Natural killer cell (primary cell): ENCODE results near the gene OR2T5. TPM values are rescaled to one million over a fixed set of nuclear protein-coding genes. Genes with fewer than 3 reads are reported as not detected.
"Not testable (repeated sequence)": the region's sequence is repeated elsewhere in the genome, so short reads cannot be mapped to it uniquely, and the experiment has no call there.

ENCODE experiments used
- ATAC-seq, 3 donors: fragments of 150-1000 bp in 2 of 3; fragments of 200-7000 bp in 1 of 3; cut with Tn5 transposase; 1 replicate in 1 of 3; 2 replicates in 2 of 3; pipeline ENCODE4 v1.10.0; 2021; ENCODE audit warnings: mild to moderate bottlenecking in 2 of 3, moderate library complexity in 2 of 3
- DNase-seq, 2 donors: peaks; one replicate each; pipeline versions ENCODE4 v3.0.0 to v3.0.0-alpha.2; 2013 to 2021; ENCODE audit warnings: mixed read lengths in 1 of 2
- H3K27ac ChIP-seq: one replicate; pipeline ENCODE4 v1.5.1; 2013; ENCODE audit warnings: mild to moderate bottlenecking, low read length
- H3K27me3 ChIP-seq: one replicate; pipeline ENCODE4 v1.6.1; 2013; ENCODE audit warnings: low read length; ENCODE audit not compliant: control insufficient read depth, insufficient read depth
- H3K36me3 ChIP-seq: one replicate; pipeline ENCODE4 v1.6.1; 2013; ENCODE audit warnings: low read length; ENCODE audit not compliant: control insufficient read depth, insufficient read depth
- H3K4me1 ChIP-seq: one replicate; pipeline ENCODE4 v1.6.1; 2013; ENCODE audit warnings: low read length; ENCODE audit not compliant: control insufficient read depth, insufficient read depth
- H3K4me3 ChIP-seq: one replicate; pipeline ENCODE4 v1.5.1; 2013; ENCODE audit warnings: low read length
- H3K9me3 ChIP-seq: one replicate; pipeline ENCODE4 v1.6.1; 2013; ENCODE audit warnings: low read length; ENCODE audit not compliant: control insufficient read depth, insufficient read depth
- H3K27ac Mint-ChIP-seq, 2 donors: one replicate each; pipeline ENCODE4 v1.8.0; 2022; ENCODE audit warnings: mild to moderate bottlenecking in 2 of 2, mixed read lengths in 2 of 2, moderate library complexity in 1 of 2
- H3K27me3 Mint-ChIP-seq, 2 donors: one replicate each; pipeline ENCODE4 v1.8.0; 2022; ENCODE audit warnings: low read depth in 2 of 2, mixed read lengths in 2 of 2
- H3K36me3 Mint-ChIP-seq: one replicate; pipeline ENCODE4 v1.8.0; 2022; ENCODE audit warnings: mixed read lengths
- H3K4me1 Mint-ChIP-seq, 2 donors: one replicate each; pipeline ENCODE4 v1.8.0; 2022; ENCODE audit warnings: mixed read lengths in 2 of 2
- H3K4me3 Mint-ChIP-seq: one replicate; pipeline ENCODE4 v1.8.0; 2022; ENCODE audit warnings: mild to moderate bottlenecking, moderate library complexity, mixed read lengths
- H3K9me3 Mint-ChIP-seq, 2 donors: one replicate each; pipeline ENCODE4 v1.8.0; 2022; ENCODE audit warnings: mixed read lengths in 2 of 2
- WGBS: methylation state at CpG from one replicate; pipeline ENCODE4 v1.1.7; 2013; ENCODE audit warnings: missing lambda C conversion rate; ENCODE audit not compliant: insufficient coverage; 5-methylcytosine and 5-hydroxymethylcytosine counted together
- intact Hi-C: fragments of 100-400 bp; cut with micrococcal nuclease; formaldehyde crosslinking; loops from one replicate; pipeline ENCODE4 v1.14.2; 2022
- total RNA-seq, 4 donors: library from RNA; stranded (reverse); fragments of 120-200 nt in 1 of 4; gene quantifications; one replicate each; pipeline versions ENCODE4 v1.2.3 to v1.2.4, GENCODE V29; 2013 to 2022

The OR2T5 gene
- total RNA-seq, 3 donors from 2014 or later (not counting 1 experiment from before 2014, with no cell fraction given): not detected

- H3K9me3 ChIP-seq, DNase-seq, H3K27ac Mint-ChIP-seq, H3K27me3 Mint-ChIP-seq, H3K4me1 Mint-ChIP-seq, H3K27ac ChIP-seq, H3K9me3 Mint-ChIP-seq, intact Hi-C loops, H3K4me3 ChIP-seq, H3K27me3 ChIP-seq, ATAC-seq, H3K36me3 Mint-ChIP-seq, H3K4me3 Mint-ChIP-seq, H3K36me3 ChIP-seq, H3K4me1 ChIP-seq: not testable (repeated sequence)
- no CpG with 5 or more reads among the region's 6 CpGs for WGBS
Observed at GRCh38 chr1:248449821-248450465, 38.4 kb upstream of the OR2T5 start.

GRCh38 chr1:248450466-248451145 lies 37.8 kb upstream of the OR2T5 start:
- H3K36me3 ChIP-seq, DNase-seq, H3K9me3 Mint-ChIP-seq, H3K27ac ChIP-seq, H3K4me1 Mint-ChIP-seq, H3K27me3 ChIP-seq, ATAC-seq, H3K27me3 Mint-ChIP-seq, H3K36me3 Mint-ChIP-seq, H3K4me3 ChIP-seq, H3K4me3 Mint-ChIP-seq, H3K9me3 ChIP-seq, H3K27ac Mint-ChIP-seq, intact Hi-C loops, H3K4me1 ChIP-seq: not testable (repeated sequence)
- WGBS: no CpG with 5 or more reads among the region's 5 CpGs

- H3K36me3 Mint-ChIP-seq, H3K27ac Mint-ChIP-seq, H3K27me3 Mint-ChIP-seq, H3K4me1 Mint-ChIP-seq, H3K4me3 Mint-ChIP-seq, H3K9me3 Mint-ChIP-seq, H3K4me3 ChIP-seq, intact Hi-C loops, H3K9me3 ChIP-seq, H3K4me1 ChIP-seq, DNase-seq, H3K27me3 ChIP-seq, H3K36me3 ChIP-seq, ATAC-seq, H3K27ac ChIP-seq: not testable (repeated sequence)
- WGBS: 85% methylated on average over 3 of the region's 7 CpGs
Observed at GRCh38 chr1:248453619-248454018, 34.8 kb upstream of the OR2T5 start.

- H3K27me3 ChIP-seq, H3K4me3 Mint-ChIP-seq, H3K4me3 ChIP-seq, H3K36me3 ChIP-seq, H3K27me3 Mint-ChIP-seq, DNase-seq, H3K27ac Mint-ChIP-seq, H3K4me1 ChIP-seq, H3K4me1 Mint-ChIP-seq, intact Hi-C loops, H3K27ac ChIP-seq, H3K36me3 Mint-ChIP-seq, ATAC-seq, H3K9me3 ChIP-seq, H3K9me3 Mint-ChIP-seq: not testable (repeated sequence)
- no CpG with 5 or more reads among the region's 4 CpGs for WGBS
Observed at GRCh38 chr1:248455045-248455444, 33.3 kb upstream of the OR2T5 start.

GRCh38 chr1:248456635-248457034 lies 31.8 kb upstream of the OR2T5 start:
- H3K4me3 Mint-ChIP-seq, H3K27ac ChIP-seq, DNase-seq, ATAC-seq, H3K27me3 ChIP-seq, H3K4me3 ChIP-seq, H3K4me1 Mint-ChIP-seq, H3K9me3 Mint-ChIP-seq, H3K9me3 ChIP-seq, H3K27ac Mint-ChIP-seq, H3K36me3 ChIP-seq, H3K36me3 Mint-ChIP-seq, intact Hi-C loops, H3K27me3 Mint-ChIP-seq, H3K4me1 ChIP-seq: not testable (repeated sequence)
- WGBS: no CpG with 5 or more reads among the region's 2 CpGs

- H3K27ac Mint-ChIP-seq, H3K36me3 ChIP-seq, H3K4me3 ChIP-seq, H3K4me1 Mint-ChIP-seq, H3K27ac ChIP-seq, ATAC-seq, H3K9me3 Mint-ChIP-seq, H3K36me3 Mint-ChIP-seq, H3K9me3 ChIP-seq, H3K4me1 ChIP-seq, intact Hi-C loops, DNase-seq, H3K4me3 Mint-ChIP-seq, H3K27me3 ChIP-seq: not testable (repeated sequence)
- H3K27me3 Mint-ChIP-seq: peaks cover 5 to 20% of the 10 kb centered on the region in 2 donors
- 60% methylated on average over 5 of the region's 7 CpGs for WGBS
Observed at GRCh38 chr1:248459117-248459516, 29.3 kb upstream of the OR2T5 start.
